ENCODE results near the gene EIF2D. TPM values are rescaled to one million over a fixed set of nuclear protein-coding genes. Genes with fewer than 3 reads are reported as not detected.

The EIF2D gene
- total and polyA plus RNA-seq, 9 of the 15 experiments (the other 6 are each of a cell fraction or from before 2014, with no cell fraction given): 81.1 to 138 (median 93.9) TPM

GRCh38 chr1:206575165-206575893 lies 36.9 kb downstream of the EIF2D start (continued):
- TF ChIP-seq MEIS2 (IDR thresholded peaks at IDR 0.05; ENCODE audit: partially characterized antibody) (peak; percentile 99), NCOA6 (IDR thresholded peaks at IDR 0.05) (no peak), TRIM28 (IDR thresholded peaks at IDR 0.05) (no peak), ZNF707 (CRISPR knock-in tag; conservative IDR thresholded peaks at IDR 0.05) (no peak), ZNF134 (CRISPR knock-in tag; conservative IDR thresholded peaks at IDR 0.05) (no peak; the same call in 1 of the 2 replicates), ZBTB7A (IDR thresholded peaks at IDR 0.05; ENCODE audit: borderline replicate concordance, control insufficient read depth, low read depth, low read length) (no peak), TBP (optimal IDR thresholded peaks at IDR 0.05; ENCODE audit: low read depth, low read length) (peak; percentile 61), POLR2H (tag; IDR thresholded peaks at IDR 0.05; ENCODE audit: low read depth) (peak; percentile 72; the same call in 1 of the 2 replicates), CREB3L1 (IDR thresholded peaks at IDR 0.05; ENCODE audit: borderline replicate concordance, low read depth) (peak; percentile 52; the same call in 1 of the 2 replicates), ETV6 (IDR thresholded peaks at IDR 0.05; ENCODE audit: borderline replicate concordance in 1 of 2, low read depth in 2 of 2, low read length in 1 of 2) (peak in 1 of 2 experiments; percentile 66; a peak in 2 of 4 replicates), ETV6 (CRISPR knock-in tag; IDR thresholded peaks at IDR 0.05; ENCODE audit: borderline replicate concordance) (no peak), SP2 (IDR thresholded peaks at IDR 0.05; ENCODE audit: extremely low read depth, low read depth, low read length, poor library complexity, severe bottlenecking) (no peak), ZBTB33 (CRISPR knock-in tag; IDR thresholded peaks at IDR 0.05) (0 out of 2 replicates have a peak, but pooled peaks have one; percentile 34), TEAD4 (IDR thresholded peaks at IDR 0.05; ENCODE audit: low read length) (peak; percentile 55), TEAD4 (CRISPR knock-in tag; IDR thresholded peaks at IDR 0.05; ENCODE audit: borderline replicate concordance) (no peak), SRSF1 (IDR thresholded peaks at IDR 0.05; ENCODE audit: low read depth, low read length) (no peak), FOXP4 (CRISPR knock-in tag; IDR thresholded peaks at IDR 0.05; ENCODE audit: borderline replicate concordance) (no peak), TFAP4 (CRISPR knock-in tag; IDR thresholded peaks at IDR 0.05; ENCODE audit: borderline replicate concordance) (peak; percentile 78), ZNF133 (CRISPR knock-in tag; IDR thresholded peaks at IDR 0.05) (no peak), PKNOX1 (IDR thresholded peaks at IDR 0.05) (peak; percentile 94)
